HG03457 (cell line): ENCODE measurements around the gene DUSP7.

ENCODE experiments used
- ATAC-seq: cut with Tn5 transposase; IDR thresholded peaks from one replicate; pipeline ENCODE4 v1.9.1; 2021; ENCODE audit warnings: moderate number of reproducible peaks; ENCODE audit not compliant: unreplicated experiment

Gene DUSP7

DNA sequence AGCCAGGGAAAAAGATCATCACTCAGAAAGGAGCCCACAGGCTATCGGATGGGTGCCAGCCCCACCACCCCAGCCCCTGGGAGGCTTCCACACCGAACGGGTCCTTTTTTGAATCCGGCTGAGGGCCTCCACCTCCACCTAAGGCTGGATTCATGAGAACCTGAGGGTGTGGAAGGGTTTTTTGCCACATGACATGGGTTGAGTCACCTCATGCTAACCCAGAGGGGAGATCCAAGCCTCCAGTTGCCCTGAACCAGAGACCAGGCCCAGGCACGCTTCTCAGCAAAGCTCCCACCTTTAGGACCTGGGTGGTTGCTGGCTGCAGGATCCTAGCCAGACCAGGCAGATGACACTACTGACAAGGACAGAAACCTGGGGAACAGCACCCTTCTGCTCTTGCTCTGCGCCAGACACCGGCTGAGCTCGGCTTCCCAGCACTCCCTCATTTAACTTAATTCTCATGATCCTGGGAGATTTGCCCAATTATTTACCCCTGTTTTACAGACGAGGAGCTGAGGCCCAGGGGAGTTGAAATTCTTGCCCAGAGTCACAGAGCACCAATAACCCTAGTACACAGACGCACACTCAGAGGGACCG, 25.6 kb downstream of the DUSP7 start:
- no peak for ATAC-seq

DNA sequence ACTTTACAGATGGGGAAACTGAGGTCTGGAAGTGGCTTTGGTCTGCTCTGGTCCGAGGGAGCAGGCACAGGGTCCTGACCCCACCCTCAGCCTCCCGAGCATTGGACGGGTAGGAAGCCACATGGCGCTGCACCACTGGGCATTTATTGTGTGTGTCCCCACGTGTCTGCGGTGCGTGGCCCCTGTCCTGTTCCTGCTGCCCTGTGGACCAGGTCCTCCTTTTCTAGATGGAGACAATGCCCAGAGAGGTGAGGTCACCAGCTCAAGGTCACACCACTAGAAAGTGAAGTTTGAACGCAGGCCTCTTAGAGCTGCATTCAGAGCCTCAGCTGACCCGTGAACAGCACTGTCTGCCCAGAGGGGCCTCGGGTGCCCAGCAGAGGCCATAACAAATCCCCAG, 26.8 kb downstream of the DUSP7 start:
- ATAC-seq: no peak

DNA sequence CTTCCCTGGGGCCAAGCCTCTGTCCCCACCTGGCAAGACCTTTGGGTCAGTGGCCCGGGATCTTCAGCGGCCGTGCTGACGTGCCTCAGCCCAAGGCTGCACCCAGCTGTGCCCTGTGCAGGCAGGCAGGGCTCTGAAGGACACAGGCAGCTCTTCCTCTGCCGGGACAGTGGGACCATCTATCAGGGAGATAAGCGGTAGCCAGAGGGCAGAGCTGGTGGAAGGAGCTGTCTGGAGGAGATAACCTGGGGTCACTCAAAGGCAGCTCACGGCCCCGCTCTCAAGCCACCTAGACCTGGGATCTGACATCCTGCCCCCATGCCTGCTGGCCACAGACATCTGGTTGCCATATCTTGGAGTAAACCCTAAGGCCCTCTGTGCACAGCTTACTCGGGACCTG, 27.3 kb downstream of the DUSP7 start:
- ATAC-seq: no peak

DNA sequence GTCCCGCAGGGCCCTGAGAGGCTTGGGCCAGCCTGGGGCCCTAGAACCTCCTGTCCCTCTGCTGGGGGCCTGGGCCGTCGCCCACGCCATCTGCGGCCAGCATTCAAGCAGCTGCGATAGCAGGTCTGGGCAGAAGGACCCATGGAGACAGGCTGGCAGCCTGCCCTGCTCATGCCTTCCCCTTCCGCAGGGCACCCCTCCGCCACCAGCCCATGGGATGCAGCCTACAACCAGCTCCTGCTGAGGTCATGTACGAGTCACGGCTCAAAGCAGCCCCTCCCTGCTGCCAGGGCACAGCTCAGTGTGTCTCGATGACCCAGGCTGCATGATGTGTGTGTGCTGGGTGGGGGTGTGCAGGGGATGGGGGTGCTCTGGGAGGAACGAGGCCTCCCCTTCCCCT, 27.8 kb downstream of the DUSP7 start:
- no peak for ATAC-seq

DNA sequence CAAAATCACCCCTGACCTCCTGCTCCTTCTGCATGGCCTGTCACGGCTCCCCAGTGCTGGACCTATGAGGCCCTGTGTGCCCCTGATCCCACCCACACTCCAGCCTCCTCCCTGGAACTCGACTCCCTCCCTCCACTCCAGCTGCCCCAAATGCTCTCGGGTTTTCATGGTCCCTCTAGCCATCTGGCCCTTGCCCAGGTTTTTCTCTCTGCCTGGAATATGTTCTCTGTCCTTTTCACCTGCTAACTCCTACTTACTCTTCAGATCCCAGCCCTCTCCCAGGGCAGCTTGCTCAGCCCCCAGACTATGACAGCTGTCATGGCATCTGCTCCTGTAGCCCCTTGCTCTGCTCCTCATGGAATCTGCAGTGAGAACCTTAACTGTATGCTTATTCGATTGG, 30.3 kb downstream of the DUSP7 start:
- ATAC-seq: no peak

DNA sequence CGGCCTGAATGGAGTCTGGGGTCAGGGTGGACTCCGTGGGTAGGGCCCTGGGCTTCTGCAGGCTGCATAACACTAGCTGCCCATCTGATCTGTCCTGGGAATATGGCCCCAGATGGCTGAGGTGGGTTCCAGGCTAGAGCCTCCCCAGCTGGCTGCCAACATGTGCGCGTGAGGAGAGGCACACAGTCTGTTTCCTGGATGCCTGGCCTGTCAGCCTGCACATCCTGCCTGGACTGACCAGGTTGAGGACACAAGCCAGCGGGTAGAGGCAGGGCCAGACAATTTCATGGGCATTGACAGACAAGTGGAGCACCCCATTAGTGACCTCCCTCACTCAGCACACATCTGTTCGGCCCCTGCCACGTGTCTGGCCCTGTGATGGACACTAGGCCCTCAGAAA, 30.9 kb downstream of the DUSP7 start:
- no peak for ATAC-seq

DNA sequence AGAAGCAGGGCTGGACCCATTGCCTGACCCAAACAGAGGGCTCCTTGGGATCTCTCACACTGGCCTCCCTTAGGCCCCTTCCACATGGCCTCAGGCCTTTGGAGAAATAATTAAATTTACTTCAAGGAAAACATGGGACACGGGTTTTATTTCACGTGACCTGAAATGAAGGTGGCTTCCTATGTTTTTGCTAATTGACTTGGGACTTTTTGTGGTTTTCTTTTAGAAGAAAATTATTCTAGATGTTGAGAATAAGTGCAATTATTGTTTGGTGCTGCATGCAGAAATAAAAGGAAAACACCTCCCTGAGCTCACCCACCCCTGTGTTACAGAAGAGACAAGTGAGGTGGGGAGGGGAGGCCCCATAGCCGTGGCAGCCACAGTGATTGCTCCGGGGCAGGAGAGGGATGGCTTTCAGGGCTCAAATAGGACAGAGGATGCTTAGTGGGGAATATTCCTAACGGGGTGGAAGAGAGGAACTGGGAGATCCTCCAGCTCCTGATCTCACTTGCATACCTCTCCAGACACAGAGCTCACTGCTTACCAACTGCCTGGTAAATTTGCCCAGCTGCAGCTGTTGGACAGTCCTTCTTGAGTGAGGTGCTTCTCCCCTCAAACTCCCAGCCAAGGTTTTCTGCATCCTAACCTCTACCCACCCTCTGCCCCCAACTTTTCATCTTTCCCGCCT, 31.5 kb downstream of the DUSP7 start:
- ATAC-seq: no peak

DNA sequence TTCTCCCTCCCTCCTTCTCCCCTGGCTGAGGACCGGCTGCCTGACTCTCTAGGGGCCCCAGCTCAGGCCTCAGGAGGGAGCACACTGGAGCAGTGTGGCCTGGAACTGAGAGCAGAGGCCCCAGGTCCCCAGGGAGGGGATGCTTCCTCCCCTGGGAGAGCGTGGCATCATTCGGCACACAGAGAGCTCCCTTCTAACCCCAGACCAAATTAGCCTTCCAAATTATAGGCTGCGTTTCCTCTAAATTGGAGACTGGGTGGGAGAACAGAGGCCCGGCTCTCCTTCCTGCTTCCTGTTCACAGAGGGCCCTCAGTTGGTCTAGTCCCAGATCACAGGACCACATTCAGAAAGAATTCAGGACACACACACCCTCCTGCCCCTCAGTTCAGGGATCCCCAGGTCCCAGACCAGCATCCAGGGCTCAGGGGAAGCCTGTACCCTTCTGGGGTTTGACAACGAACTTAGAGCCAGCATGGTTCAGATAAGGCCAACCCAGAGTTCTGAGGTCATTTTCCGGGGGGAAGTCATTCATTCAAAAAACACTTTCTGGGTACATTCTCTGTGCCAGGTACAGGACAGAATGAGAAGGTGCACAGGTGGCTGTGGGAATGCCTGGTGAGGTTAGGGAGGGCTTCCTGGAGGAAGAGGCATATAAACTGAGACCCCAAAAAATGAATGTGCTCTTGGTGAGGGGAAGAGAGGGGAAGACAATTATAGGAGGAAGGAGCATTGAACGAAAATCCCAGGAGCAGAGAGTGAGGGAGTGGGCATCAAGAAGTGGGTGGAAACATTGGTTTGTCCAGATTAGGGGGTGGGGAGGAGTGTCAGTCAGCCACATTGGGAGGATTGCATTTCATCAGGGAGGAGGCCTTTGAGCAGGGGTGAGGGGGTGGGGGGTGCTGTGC, 32.3 kb downstream of the DUSP7 start:
- peak; percentile 68 for ATAC-seq

DNA sequence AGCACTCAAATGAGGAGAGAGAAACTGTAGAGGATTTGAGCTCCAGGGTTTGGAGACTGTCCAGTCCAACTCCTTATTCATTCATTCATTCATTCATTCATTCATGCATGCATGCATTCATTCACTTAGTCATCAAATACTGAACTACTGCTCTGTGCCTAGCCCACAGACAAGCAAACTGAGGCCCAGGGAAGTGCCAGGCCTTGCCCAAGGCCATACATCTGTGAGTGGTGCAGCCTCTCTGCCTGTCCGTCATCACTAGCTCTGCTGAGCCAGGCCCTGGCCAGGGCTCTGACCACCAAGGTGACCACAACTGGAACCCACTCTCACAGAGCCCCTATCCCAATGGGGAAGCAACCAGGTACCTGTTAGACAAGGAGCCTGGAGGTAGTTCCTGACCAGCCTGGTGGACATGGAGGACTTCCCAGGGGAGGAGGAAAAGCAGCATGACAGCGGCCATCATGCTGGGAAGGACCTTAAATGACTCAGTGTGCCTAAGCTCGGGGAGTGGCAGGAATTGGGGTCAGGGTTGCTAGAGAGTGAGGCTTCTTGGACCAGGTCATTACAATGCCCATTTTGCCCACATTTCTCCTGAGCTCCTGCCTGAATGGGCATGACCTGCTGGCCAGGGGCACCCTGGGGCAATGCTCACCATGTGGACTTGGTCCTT, 33.1 kb downstream of the DUSP7 start:
- ATAC-seq: no peak

DNA sequence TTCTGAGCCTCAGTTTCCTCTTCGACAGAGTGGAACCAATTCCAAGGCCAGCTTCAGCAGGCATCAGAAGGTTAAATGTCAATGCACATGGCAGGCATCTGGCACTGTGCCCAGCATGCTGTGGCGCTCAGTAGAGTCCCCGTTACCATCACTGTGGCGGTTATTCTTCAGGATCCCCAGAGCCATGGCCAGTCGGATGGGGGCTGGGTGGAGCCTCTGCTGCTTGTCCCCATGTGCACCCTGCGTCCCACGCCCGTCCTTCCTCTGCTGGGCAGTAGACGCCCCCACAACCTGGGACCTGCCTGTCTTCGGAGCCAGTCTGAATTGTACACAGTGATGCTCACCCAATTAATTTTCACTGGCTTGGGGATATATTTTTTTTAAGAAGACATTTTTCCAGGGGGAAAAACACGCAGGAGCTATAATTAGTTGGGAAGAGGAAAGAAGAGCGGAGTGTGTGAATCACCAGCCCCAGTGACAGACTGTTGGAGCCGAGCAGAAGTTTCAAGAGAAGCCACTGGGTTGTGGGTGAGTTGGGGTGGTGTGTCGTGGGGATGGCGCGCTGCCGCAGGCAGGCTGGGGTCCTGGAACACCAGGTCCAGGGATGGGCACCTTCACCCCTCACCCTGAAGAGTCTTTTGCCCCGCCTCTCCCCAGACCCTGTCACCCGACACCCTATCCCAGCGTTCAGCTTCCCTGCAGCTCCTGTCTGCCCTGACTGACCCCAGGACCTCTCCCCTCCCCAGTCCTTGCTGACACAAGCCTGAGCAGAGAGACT, 33.9 kb downstream of the DUSP7 start:
- no peak for ATAC-seq

DNA sequence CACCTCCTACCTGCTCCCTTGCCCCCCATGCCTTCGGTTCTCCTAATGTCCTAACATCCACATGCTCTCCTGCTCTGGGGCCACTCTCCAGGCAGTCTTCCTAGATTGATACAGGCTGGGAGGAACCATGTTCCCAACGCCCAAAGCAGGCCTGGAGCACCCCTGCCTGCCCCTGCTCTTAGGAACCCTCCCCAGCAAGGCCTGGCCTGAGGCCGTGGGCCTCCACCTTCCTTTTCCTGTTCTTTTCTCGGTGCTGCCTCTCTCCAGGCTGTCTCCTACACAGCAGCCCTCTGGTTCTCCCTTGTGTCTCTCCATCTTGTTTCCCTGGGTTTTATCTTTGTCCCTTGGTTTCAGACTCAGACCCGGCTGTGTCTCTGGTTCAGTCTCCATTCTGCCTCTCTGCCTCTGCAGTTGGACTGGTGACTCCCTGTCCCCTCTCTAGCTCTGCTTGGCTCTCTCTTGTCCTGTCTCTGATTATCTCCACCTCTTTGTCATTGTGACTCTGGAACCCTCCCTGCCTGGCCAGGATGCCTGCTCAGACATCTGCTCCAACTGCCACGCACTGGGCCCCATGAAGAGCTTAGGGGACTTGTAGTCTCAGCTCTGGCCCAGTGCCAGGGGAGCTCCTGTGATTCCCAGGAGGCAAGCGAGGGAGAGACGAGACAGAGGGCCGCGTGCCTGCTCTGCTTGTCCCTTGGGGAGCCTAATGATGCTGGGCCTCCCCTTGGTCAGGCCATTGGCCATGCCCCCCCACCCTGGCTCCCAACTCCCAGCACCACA, 34.7 kb downstream of the DUSP7 start:
- no peak for ATAC-seq

DNA sequence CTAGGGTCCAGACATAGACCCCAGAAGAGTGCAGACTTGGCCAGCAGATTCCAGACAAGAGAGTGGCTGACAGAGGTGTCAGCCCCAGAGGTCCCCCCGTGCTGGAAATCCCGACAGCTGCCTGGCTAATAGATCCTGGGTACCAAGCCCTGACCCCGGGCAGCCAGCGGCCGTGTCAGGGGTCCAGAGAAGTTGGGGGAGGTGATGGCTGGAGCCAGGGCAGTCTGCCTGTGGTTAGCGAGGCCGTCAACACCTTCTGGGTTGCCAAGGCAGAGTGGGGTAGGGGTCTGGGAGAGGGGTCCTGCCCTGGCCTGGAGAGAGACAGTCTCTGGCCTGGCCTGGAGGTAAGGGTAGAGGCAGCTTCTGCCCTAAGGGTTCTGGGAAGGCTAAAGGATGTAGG, 35.6 kb downstream of the DUSP7 start:
- no peak for ATAC-seq

DNA sequence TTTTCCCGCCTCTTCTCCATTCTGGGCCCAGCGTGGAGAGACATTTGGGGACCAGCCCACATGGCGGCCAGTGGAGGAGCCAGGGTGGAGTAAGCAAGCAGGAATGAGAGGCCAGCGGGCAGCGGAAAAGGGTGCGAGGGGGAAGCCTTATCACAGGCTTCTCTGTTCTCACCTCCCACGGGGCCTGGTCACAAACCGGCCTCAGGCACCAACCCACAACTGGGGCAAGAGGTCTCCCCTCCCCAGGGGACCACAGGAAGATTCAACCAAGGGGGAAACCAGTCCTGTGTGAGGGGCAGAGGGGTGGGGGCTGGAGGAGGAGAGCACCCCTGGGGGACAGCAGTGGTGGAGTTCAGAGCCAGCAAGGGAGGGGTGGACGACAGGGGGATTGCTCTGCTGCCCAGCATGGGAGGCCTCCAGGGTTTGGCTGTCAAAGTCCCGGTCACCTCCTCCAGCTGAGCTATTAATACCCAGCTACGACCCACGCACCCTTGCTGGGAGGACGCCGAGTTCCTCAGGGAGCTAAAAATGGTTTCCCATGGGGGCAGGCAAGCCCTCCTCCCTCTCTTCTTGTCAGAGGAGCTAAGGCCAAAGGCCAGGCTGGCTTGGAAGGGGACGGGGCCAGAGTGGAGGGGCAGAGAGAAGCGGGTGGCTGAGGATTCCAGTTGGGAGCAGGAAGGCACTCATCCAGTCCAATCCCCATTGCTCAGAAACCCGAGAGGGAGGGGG, 36.9 kb downstream of the DUSP7 start:
- ATAC-seq: no peak

DNA sequence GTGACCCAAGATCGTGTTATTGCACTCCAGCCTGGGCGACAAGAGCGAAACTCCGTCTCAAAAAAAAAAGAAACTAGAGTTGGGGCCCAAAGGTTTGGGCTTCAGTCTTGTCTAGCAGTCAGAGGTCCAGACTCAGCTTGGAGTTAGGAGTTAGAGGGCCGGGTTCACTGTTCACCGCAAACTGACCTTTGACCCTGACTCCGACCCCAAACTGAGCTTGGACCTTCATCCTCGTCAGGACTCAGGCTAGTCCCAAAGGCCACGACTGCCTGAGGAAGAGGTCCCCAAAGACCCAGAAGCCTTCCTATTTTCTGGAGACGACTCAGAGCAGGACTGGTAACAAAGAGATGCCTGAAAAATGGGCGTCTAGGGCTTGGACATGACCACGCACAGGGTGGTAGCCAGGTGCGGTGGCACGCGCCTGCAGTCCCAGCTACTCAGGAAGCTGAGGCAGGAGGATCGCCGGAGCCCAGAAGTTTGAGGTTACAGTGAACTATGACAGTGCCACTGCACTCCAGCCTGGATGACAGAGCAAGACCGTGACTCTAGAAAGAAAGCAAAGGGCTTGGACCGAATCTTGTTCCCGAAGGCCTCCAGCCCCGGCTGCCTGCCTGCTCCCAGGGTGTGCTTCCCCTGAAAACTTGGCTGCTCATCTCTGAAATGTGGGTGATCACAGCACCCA, 37.9 kb downstream of the DUSP7 start:
- no peak for ATAC-seq

DNA sequence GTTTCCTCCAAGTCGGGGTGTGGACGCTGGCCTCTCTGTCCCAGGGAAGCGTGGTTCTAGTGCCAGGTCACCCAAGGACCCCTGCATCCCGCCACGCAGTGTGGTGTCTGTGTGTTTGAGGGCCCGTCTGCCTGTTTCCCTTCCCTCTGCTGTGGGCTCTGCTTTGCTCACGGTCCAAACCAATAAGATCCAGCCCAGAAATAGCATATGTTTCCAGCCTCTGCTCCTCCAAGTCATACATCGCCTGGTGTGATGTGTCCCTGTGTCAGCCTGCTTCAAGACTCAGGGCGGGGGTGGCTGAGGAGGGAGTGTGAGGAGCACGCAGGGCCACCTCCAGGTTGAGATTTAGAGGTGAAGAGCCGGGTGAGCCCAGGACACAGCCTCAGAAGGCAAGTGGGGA, 38.8 kb downstream of the DUSP7 start:
- no peak for ATAC-seq

DNA sequence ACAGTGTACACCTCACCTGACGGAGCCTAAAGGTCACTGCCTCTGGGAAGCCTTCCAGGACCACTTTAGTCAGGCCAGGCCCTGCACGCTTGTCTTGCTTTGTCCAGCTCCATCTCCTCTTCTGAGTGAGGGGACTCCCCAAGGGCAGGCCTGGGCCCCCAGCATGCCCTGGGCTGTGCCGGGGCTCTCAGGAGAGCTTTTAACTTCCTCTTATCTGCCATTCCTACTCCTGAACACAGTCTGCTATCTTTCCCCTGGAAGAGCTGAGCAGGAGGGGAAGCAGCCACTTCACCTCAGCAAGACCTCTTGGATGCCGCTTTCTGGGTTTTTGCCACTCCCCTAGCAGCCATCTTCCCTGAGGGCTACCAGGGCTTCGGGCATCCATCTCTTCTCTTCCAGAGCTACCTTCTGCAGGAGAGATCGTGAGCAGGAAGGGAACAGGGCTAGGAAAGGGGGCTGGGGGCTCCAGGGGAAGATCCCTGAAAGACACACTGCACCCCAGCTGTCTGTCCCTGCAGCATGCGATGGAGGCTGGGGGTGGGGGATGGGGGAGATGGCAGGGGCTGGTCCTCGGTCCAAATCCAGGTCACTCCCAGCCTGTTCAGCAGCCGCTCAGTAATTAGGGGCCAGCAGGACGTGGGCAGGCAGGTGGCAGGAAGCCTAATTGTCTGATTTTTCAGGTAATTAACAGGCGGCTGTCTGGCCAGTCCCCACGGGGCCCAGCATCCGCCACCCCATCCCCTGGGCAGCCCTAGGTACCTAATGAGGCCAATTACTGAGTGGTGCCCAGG, 40.7 kb downstream of the DUSP7 start:
- ATAC-seq: no peak

DNA sequence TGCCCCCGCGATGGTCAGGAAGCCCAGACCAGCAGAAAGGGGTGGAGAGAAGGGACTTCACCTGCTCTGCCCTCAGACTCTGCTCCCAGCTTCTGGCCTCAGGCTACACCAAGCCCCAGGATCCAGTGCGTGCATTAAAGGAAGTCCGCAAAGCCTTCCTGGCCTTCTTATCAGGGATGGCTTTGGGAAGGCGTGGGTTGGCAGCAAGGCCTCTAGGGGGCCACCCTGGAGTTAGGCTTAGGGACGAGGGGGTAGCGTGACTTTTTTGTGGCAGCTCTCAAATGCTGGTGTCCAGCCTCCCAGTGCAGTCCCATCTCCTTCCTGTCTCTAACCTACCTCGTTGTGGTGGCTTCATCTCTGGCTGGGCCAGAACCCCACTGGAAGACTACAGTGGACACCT, 41.8 kb downstream of the DUSP7 start:
- no peak for ATAC-seq
